Measurements from ENCODE around the gene MYOZ3. TPM values are rescaled to one million over a fixed set of nuclear protein-coding genes. Genes with fewer than 3 reads are reported as not detected.

The MYOZ3 gene
- total and polyA plus RNA-seq, 2 donors (not counting 1 experiment from before 2014, with no cell fraction given), result 0.04 TPM; not detected in 1

DNA sequence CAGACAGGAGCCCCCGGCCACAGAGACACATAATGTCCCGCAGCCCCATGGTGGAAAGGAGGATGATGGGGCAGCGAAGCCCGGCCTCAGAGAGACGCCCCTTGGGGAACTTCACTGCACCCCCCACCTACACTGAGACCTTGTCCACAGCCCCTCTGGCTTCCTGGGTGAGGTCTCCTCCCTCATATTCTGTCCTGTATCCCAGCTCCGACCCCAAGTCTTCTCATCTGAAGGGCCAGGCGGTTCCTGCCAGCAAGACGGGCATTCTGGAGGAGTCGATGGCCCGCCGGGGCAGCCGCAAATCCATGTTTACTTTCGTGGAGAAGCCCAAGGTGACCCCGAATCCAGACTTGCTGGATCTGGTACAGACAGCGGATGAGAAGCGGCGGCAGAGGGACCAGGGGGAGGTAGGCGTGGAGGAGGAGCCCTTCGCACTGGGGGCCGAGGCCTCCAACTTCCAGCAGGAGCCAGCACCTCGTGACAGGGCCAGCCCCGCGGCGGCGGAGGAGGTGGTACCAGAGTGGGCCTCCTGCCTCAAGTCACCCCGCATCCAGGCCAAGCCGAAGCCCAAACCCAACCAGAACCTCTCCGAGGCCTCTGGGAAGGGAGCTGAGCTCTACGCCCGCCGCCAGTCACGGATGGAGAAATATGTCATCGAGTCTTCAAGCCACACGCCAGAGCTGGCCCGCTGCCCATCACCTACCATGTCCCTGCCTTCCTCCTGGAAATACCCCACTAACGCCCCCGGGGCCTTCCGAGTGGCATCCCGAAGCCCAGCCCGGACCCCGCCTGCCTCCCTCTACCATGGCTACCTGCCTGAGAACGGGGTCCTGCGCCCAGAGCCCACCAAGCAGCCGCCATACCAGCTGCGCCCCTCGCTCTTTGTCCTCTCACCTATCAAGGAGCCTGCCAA lies 11.7 kb upstream of the MYOZ3 start:
- WGBS (ENCODE audit: insufficient coverage), result 95% methylated on average over 40 of the region's 46 CpGs
- H3K4me1 Mint-ChIP-seq, result peaks cover 9% of the 10 kb centered on the region
- Histone ChIP-seq H4K20me1 (ENCODE audit: control insufficient read depth, insufficient read depth, low read length, poor library complexity, severe bottlenecking) (peaks cover 7% of the 10 kb centered on the region), H3K79me2 (ENCODE audit: control insufficient read depth, insufficient read depth, low read length) (no peaks in the 10 kb centered on the region), H3K9me3 (ENCODE audit: control extremely low read depth in 1 of 3, control insufficient read depth in 2 of 3, insufficient read depth in 1 of 3, low read length in 2 of 3) (no peaks in the 10 kb centered on the region), H3K27me3 (replicated peaks in 1 of 4; ENCODE audit: control extremely low read depth in 1 of 4, control insufficient read depth in 3 of 4, insufficient read depth in 4 of 4, low read length in 3 of 4) (no peaks in the 10 kb centered on the region), H3K9ac (ENCODE audit: low read length) (no peak overlapping the region), H3K4me3 (ENCODE audit: control extremely low read depth in 1 of 5, extremely low read depth in 1 of 5, insufficient read depth in 1 of 5, low read depth in 2 of 5, low read length in 4 of 5) (no peak overlapping the region), H2AFZ (ENCODE audit: insufficient read depth, low read depth, low read length, poor library complexity, severe bottlenecking) (no peak overlapping the region), H3K27ac (ENCODE audit: low read length in 2 of 2) (no peak overlapping the region), H3K36me3 (replicated peaks in 1 of 2; ENCODE audit: control extremely low read depth in 1 of 2, control insufficient read depth in 1 of 2, extremely low read depth in 1 of 2, insufficient read depth in 2 of 2, low read length in 1 of 2) (peaks cover 0 to 19% of the 10 kb centered on the region in 2 experiments), H3K4me2 (replicated peaks; ENCODE audit: low read depth, low read length, poor library complexity, severe bottlenecking) (no peak overlapping the region), H3K4me1 (ENCODE audit: control insufficient read depth in 2 of 2, insufficient read depth in 2 of 2, low read length in 2 of 2) (no peaks in the 10 kb centered on the region)
- CTCF ChIA-PET, result interaction anchor here (1.0 to 1.1 kb wide), 2 partner anchors 11 to 86 kb away, joined by 3 read pairs; no protein-coding TSS in a partner anchor
- DNase-seq, result no peak
- ATAC-seq (ENCODE audit: low read depth), result no peak
- H3K27ac Mint-ChIP-seq, result no peak overlapping the region
- intact Hi-C loops (cut with micrococcal nuclease), result no loop called here
- TF ChIP-seq, protein P1, sequence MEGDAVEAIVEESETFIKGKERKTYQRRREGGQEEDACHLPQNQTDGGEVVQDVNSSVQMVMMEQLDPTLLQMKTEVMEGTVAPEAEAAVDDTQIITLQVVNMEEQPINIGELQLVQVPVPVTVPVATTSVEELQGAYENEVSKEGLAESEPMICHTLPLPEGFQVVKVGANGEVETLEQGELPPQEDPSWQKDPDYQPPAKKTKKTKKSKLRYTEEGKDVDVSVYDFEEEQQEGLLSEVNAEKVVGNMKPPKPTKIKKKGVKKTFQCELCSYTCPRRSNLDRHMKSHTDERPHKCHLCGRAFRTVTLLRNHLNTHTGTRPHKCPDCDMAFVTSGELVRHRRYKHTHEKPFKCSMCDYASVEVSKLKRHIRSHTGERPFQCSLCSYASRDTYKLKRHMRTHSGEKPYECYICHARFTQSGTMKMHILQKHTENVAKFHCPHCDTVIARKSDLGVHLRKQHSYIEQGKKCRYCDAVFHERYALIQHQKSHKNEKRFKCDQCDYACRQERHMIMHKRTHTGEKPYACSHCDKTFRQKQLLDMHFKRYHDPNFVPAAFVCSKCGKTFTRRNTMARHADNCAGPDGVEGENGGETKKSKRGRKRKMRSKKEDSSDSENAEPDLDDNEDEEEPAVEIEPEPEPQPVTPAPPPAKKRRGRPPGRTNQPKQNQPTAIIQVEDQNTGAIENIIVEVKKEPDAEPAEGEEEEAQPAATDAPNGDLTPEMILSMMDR (IDR thresholded peaks at IDR 0.05), result no peak
- no peak for TF ChIP-seq EZH2 (IDR thresholded peaks at IDR 0.05; ENCODE audit: borderline replicate concordance, insufficient read depth, low read depth, low read length, poor library complexity, severe bottlenecking)
- no peaks in the 10 kb centered on the region for H3K27me3 Mint-ChIP-seq
- no peaks in the 10 kb centered on the region for H3K9me3 Mint-ChIP-seq (ENCODE audit: insufficient read depth)
- POLR2A ChIA-PET, result no interaction called here
- H3K4me3 Mint-ChIP-seq, result no peak overlapping the region

All from B cell (primary cell).